GM23248 (cell line): Measurements from ENCODE around the gene ITPRIP. TPM values are rescaled to one million over a fixed set of nuclear protein-coding genes. Genes with fewer than 3 reads are reported as not detected.

Source experiments
- DNase-seq: peaks from one replicate; pipeline ENCODE4 v3.0.0-alpha.2; 2015
- H2AFZ ChIP-seq: fragments of 200-600 bp; sonication (generic); 2 replicates; pipeline ENCODE4 v1.6.1; 2016; ENCODE audit warnings: antibody characterized with exemption
- H3F3A ChIP-seq: fragments of 200-600 bp; sonication (generic); 2 replicates; pipeline ENCODE4 v1.6.1; 2016; ENCODE audit warnings: mild to moderate bottlenecking, antibody characterized with exemption, mixed run types; ENCODE audit not compliant: insufficient read depth
- H3K27ac ChIP-seq: fragments of 200-600 bp; sonication (generic); 2 replicates; pipeline ENCODE4 v1.5.1; 2016; ENCODE audit warnings: mild to moderate bottlenecking
- H3K27me3 ChIP-seq: fragments of 200-600 bp; sonication (generic); replicated peaks from 2 replicates; pipeline ENCODE4 v1.6.1; 2016; ENCODE audit warnings: mild to moderate bottlenecking; ENCODE audit not compliant: insufficient read depth
- H3K36me3 ChIP-seq: fragments of 200-600 bp; sonication (generic); 2 replicates; pipeline ENCODE4 v1.6.1; 2016; ENCODE audit warnings: low read depth, mild to moderate bottlenecking
- H3K4me1 ChIP-seq: fragments of 200-600 bp; sonication (generic); 2 replicates; pipeline ENCODE4 v1.6.1; 2016; ENCODE audit warnings: mild to moderate bottlenecking; ENCODE audit not compliant: insufficient read depth
- H3K4me2 ChIP-seq: fragments of 200-600 bp; sonication (generic); one replicate; pipeline ENCODE4 v1.6.1; 2016; ENCODE audit warnings: mild to moderate bottlenecking; ENCODE audit not compliant: unreplicated experiment
- H3K4me3 ChIP-seq: fragments of 200-600 bp; sonication (generic); 2 replicates; pipeline ENCODE4 v1.5.1; 2016; ENCODE audit warnings: mild to moderate bottlenecking
- H3K79me2 ChIP-seq: fragments of 200-600 bp; sonication (generic); 2 replicates; pipeline ENCODE4 v1.6.1; 2016; ENCODE audit warnings: mild to moderate bottlenecking; ENCODE audit not compliant: insufficient read depth
- H3K9ac ChIP-seq: fragments of 200-600 bp; sonication (generic); 2 replicates; pipeline ENCODE4 v1.6.1; 2016; ENCODE audit warnings: mild to moderate bottlenecking
- H3K9me2 ChIP-seq: fragments of 200-600 bp; sonication (generic); 2 replicates; pipeline ENCODE4 v1.6.1; 2016; ENCODE audit warnings: mixed run types, mild to moderate bottlenecking, moderate library complexity; ENCODE audit not compliant: insufficient read depth
- H3K9me3 ChIP-seq: fragments of 200-600 bp; sonication (generic); one replicate; pipeline ENCODE4 v1.6.1; 2017; ENCODE audit warnings: low read depth
- H4K20me1 ChIP-seq: fragments of 200-600 bp; sonication (generic); 2 replicates; pipeline ENCODE4 v1.6.0; 2016; ENCODE audit not compliant: insufficient read depth
- EZH2 ChIP-seq: fragments of 200-600 bp; sonication (generic); IDR thresholded peaks from 2 replicates; pipeline ENCODE4 v1.6.1; 2018; ENCODE audit warnings: antibody characterized with exemption, mild to moderate bottlenecking; ENCODE audit not compliant: insufficient read depth, poor library complexity, severe bottlenecking
- EZH2phosphoT487 ChIP-seq: fragments of 200-600 bp; sonication (generic); IDR thresholded peaks from 2 replicates; pipeline ENCODE4 v1.6.1; 2018; ENCODE audit warnings: antibody characterized with exemption, moderate library complexity, mild to moderate bottlenecking, low read depth; ENCODE audit not compliant: insufficient read depth
- WGBS, 2 experiments: methylation state at CpG; one replicate each; pipeline ENCODE4 v1.1.6; 2015 to 2017; ENCODE audit warnings: low lambda C conversion rate in 2 of 2, low coverage in 1 of 2; ENCODE audit errors: missing lambda C conversion rate in 2 of 2; 5-methylcytosine and 5-hydroxymethylcytosine counted together
- in situ Hi-C: fragments of 300-500 bp; cut with MboI; formaldehyde crosslinking; loops from 2 replicates; pipeline ENCODE4 v1.15.0; 2020
- polyA plus RNA-seq: library from polyadenylated mRNA; unstranded; fragments of >200 nt; fragmentation: Nextera tagmentation; extraction: Ambion mirVana; gene quantifications from 2 replicates; pipeline ENCODE4 v1.2.1, GENCODE V29; 2016
- total RNA-seq: library from RNA; depleted of rRNA; stranded (reverse); fragments of >200 nt; shearing (Covaris generic); gene quantifications from 2 replicates; pipeline ENCODE4 v1.2.3, GENCODE V29; 2014

Gene ITPRIP
- total and polyA plus RNA-seq, 2 experiments from 2014 or later: 9.6 to 24.7 TPM

DNA sequence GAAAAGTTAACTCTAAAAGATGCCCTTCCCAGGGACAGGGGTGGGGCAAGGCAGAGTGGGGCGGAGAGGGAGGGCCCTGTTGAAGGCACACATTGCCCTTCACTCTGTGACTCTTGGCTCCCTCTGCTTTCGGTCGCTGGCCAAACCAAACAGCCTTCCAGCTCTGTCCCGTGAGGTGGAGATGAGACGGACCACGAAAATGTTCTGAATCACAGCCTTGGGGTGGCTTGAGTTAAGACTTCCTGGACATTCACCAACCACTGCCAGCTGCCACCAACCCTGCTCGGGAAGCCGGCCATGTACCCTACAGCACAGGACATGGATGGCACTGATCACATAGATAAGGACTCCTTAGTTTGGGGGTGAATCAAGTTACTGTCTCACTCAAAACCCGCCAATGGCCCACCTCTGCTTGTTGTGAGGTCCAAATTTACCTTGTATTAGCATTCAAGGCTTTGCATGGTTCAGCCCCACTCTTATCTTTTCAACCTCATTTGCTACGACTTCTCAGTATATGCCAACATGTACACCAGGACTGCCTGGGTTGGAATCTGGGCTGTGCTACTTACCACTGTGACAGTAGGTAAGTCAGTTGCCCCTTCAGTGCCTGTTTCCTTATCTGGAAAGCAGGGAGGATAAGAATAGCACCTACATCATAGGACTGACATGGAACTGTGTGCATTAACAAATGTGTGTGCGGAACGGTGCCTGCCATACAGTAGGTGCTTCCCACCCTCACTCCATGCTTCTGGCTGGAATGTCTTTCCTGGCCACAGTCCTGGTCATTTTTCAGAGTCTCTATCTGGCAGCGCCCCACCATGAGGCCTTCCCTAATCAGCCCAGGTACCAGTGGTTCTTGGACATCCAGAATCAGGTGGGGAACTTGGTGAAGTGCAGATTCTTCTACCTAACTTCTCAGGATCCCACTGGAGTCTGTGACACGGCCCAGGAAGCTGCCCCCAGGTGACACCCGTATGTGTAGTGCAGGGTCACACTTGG is 28.0 kb downstream of the ITPRIP start:
- H3K4me1 ChIP-seq: peaks cover 20% of the 10 kb centered on the region
- H3K9ac ChIP-seq: peak overlapping the region; percentile 47
- H3K79me2 ChIP-seq: peaks cover 65% of the 10 kb centered on the region
- TF ChIP-seq EZH2phosphoT487: no peak
- no peak for TF ChIP-seq EZH2
- no peak overlapping the region for H2AFZ ChIP-seq
- DNase-seq: peak; percentile 97
- 44 to 52% methylated on average over 13 to 15 of the region's 15 CpGs for WGBS, 2 experiments
- H3K27me3 ChIP-seq: no peaks in the 10 kb centered on the region
- peak overlapping the region; percentile 50 for H3K4me2 ChIP-seq
- peaks cover 43% of the 10 kb centered on the region for H3F3A ChIP-seq
- H4K20me1 ChIP-seq: no peaks in the 10 kb centered on the region
- H3K36me3 ChIP-seq: peaks cover 19% of the 10 kb centered on the region; the same call in 1 of the 2 replicates
- no peak overlapping the region for H3K4me3 ChIP-seq
- in situ Hi-C loops: no loop called here
- no peaks in the 10 kb centered on the region for H3K9me3 ChIP-seq
- peak overlapping the region; percentile 72 for H3K27ac ChIP-seq
- no peaks in the 10 kb centered on the region for H3K9me2 ChIP-seq

DNA sequence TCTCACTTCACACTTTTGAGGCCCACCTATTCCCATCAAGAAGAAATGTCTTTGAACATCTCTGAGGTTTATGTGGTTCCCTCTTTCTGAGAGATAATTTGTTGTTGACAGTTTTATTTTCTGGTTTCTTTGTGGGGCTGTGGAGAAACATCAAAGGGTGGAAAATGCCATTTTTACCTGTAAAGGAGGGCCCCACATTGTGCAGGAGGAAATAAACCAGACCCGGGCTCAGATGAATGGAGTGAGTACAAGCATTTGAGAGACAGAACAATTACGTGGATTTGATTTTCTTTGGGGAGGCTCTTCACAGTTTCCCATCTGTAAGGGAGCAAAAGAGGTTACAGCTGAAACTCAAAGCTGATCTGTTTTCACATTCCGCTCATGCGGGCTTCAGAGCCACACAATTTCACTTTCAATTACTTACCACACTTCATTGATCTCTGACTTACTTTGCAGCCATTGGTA is 29.8 kb downstream of the ITPRIP start:
- WGBS, 2 experiments: 88 to 91% methylated on average over 4 of the region's 4 CpGs
- Histone ChIP-seq H3K4me3 (no peak overlapping the region), H3K36me3 (peaks cover 19% of the 10 kb centered on the region; the same call in 1 of the 2 replicates), H3K4me2 (no peak overlapping the region), H3F3A (peaks cover 52% of the 10 kb centered on the region), H3K4me1 (peaks cover 20% of the 10 kb centered on the region), H3K9me3 (no peaks in the 10 kb centered on the region), H3K9me2 (no peaks in the 10 kb centered on the region), H3K27me3 (no peaks in the 10 kb centered on the region), H3K79me2 (peaks cover 47% of the 10 kb centered on the region), H3K27ac (no peak overlapping the region), H2AFZ (no peak overlapping the region), H4K20me1 (no peaks in the 10 kb centered on the region), H3K9ac (no peak overlapping the region)
- TF ChIP-seq EZH2: no peak
- TF ChIP-seq EZH2phosphoT487: no peak
- in situ Hi-C loops: no loop called here
- DNase-seq: no peak

GRCh38 chr10:104307576-104308438 is 30.5 kb downstream of the ITPRIP start:
- no peak overlapping the region for H3K4me2 ChIP-seq
- no peak overlapping the region for H2AFZ ChIP-seq
- no peak overlapping the region for H3K27ac ChIP-seq
- H3F3A ChIP-seq: peaks cover 55% of the 10 kb centered on the region
- no peaks in the 10 kb centered on the region for H3K27me3 ChIP-seq
- no peak for DNase-seq
- no peak for TF ChIP-seq EZH2phosphoT487
- TF ChIP-seq EZH2: no peak
- H3K9me3 ChIP-seq: no peaks in the 10 kb centered on the region
- no peaks in the 10 kb centered on the region for H3K9me2 ChIP-seq
- H3K4me3 ChIP-seq: no peak overlapping the region
- H4K20me1 ChIP-seq: no peaks in the 10 kb centered on the region
- in situ Hi-C loops: no loop called here
- peaks cover 20% of the 10 kb centered on the region for H3K4me1 ChIP-seq
- H3K36me3 ChIP-seq: peaks cover 19% of the 10 kb centered on the region; the same call in 1 of the 2 replicates
- no peak overlapping the region for H3K9ac ChIP-seq
- H3K79me2 ChIP-seq: peaks cover 40% of the 10 kb centered on the region
- WGBS, 2 experiments: 89 to 92% methylated on average over 10 of the region's 10 CpGs

GRCh38 chr10:104306897-104307296 is 31.4 kb downstream of the ITPRIP start:
- H3K9me2 ChIP-seq: no peaks in the 10 kb centered on the region
- no peaks in the 10 kb centered on the region for H4K20me1 ChIP-seq
- H3K4me3 ChIP-seq: no peak overlapping the region
- H3K9me3 ChIP-seq: no peaks in the 10 kb centered on the region
- 76 to 82% methylated on average over 3 of the region's 3 CpGs for WGBS, 2 experiments
- peaks cover 19% of the 10 kb centered on the region; the same call in 1 of the 2 replicates for H3K36me3 ChIP-seq
- H3K4me1 ChIP-seq: peaks cover 20% of the 10 kb centered on the region
- DNase-seq: no peak
- no peaks in the 10 kb centered on the region for H3K27me3 ChIP-seq
- TF ChIP-seq EZH2 (no peak), EZH2phosphoT487 (no peak)
- H3K27ac ChIP-seq: no peak overlapping the region
- H3K4me2 ChIP-seq: no peak overlapping the region
- peaks cover 59% of the 10 kb centered on the region for H3F3A ChIP-seq
- no peak overlapping the region for H3K9ac ChIP-seq
- peaks cover 31% of the 10 kb centered on the region for H3K79me2 ChIP-seq
- no peak overlapping the region for H2AFZ ChIP-seq
- in situ Hi-C loops: no loop called here
